ENCODE measurements around the gene MYL3. TPM values are rescaled to one million over a fixed set of nuclear protein-coding genes. Genes with fewer than 3 reads are reported as not detected.
"Not testable (repeated sequence)": the region's sequence is repeated elsewhere in the genome, so short reads cannot be mapped to it uniquely, and the experiment has no call there.

MYL3 gene
- total RNA-seq: not detected

DNA sequence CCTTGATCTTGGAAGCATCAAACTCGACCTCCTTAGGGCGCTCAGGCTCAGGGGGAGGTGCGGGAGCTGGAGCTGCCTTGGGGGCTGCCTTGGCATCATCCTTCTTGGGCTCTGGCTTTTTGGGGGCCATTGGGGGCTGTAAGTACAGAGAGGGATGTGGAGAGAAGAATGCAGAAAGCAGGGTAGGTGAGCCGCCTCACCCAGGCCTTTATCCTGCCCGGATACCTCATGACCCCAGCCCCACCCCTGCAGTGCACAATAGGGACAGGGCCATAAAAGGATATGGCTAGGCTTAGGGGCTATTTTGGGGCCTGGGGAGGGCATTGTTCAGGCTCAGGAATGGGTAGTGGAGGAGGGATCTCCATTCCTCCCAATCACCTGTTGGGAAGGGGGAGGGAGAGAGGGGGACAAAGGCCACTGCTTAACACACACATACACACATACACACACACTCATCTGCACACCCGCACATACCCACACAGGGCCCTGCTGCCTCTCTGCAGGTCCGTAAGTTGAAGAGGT, at the start of gene MYL3:
Gene MYL3 (minus strand): TSS at position 184 of the 522 bp plus-strand sequence. CDS start 54 bp downstream, at position 130.
- ATAC-seq (no peak), DNase-seq (ENCODE audit: low spot score in 2 of 2) (no peak)
- H3K27ac Mint-ChIP-seq: no peak within 1 kb of the TSS
- no peaks in the 10 kb centered on the region for H3K9me3 Mint-ChIP-seq
- H3K36me3 Mint-ChIP-seq: no peaks in the 10 kb centered on the region

DNA sequence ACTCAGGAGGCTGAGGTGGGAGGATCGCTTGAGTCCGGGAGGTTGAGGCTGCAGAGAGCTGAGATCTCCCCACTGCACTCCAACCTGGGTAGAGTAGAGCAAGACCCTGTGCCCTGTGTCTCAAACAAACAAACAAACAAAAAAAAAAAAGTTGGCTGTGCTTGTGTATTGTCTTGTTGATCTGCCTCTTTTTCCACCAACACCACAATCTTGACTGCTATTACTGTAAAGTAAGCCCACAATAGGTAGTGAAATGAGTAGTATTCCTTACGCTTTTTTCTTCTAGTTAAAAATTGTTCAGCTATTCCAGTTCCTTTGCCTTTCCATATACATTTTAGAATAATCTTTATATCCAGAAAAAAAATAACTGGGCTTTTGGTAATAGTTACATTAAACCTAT, 49.7 kb upstream of the MYL3 start:
- Mint-ChIP-seq H3K9me3 (no peaks in the 10 kb centered on the region), H3K36me3 (peaks cover 3 to 12% of the 10 kb centered on the region in 2 donors), H3K27ac (peak overlapping the region in 1 of 2 donors; percentile 55)
- DNase-seq (ENCODE audit: low spot score in 2 of 2): no peak
- peak in 1 of 2 donors; percentile 58 for ATAC-seq

- H3K36me3 Mint-ChIP-seq, H3K27ac Mint-ChIP-seq: not testable (repeated sequence)
Measured at GRCh38 chr3:46910914-46911313, 47.7 kb upstream of the MYL3 start.

GRCh38 chr3:46910166-46910760, 47.0 kb upstream of the MYL3 start:
- no peak overlapping the region for H3K27ac Mint-ChIP-seq
- ATAC-seq (no peak), DNase-seq (ENCODE audit: low spot score in 2 of 2) (no peak)
- H3K9me3 Mint-ChIP-seq: no peaks in the 10 kb centered on the region
- no peaks in the 10 kb centered on the region for H3K36me3 Mint-ChIP-seq

More at GRCh38 chr3:46910914-46911313, 47.7 kb upstream of the MYL3 start:
- DNase-seq (ENCODE audit: low spot score in 2 of 2); H3K9me3 Mint-ChIP-seq; ATAC-seq: not testable (repeated sequence)

DNA sequence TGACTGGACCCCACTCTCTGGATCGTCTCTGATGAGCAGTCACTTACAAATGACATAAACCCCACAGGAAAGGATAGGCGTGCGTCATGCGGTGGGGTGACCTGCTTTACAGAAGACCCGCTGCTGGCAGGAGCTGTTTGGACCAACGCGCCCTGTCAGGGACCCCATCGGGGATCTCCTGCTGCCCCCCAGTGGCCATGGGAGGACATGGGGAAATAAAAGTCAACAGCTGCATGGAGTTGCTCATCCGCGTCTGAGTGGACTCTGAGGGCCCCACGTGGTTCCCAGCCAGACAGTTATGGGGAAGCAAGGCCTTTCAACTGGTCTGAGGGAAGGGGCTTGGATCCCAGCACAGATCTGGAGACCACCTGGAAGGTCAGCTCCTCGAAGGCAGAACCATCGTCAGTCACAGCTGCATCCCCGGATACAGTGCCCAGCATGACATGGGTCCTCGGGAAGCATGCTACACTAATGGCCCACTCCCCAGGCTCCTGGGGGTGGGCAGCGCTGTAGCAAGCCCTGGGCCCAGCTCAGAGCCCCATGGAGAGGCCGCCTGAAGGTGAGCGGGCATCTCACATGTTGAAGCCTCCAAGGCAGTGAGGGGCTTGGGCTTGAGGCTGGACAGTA, 46.4 kb upstream of the MYL3 start:
- Mint-ChIP-seq H3K36me3 (no peaks in the 10 kb centered on the region), H3K27ac (no peak overlapping the region), H3K9me3 (no peaks in the 10 kb centered on the region)
- peak; percentile 72 to 82 for DNase-seq (ENCODE audit: low spot score in 2 of 2)
- peak; percentile 72 to 89 for ATAC-seq

DNA sequence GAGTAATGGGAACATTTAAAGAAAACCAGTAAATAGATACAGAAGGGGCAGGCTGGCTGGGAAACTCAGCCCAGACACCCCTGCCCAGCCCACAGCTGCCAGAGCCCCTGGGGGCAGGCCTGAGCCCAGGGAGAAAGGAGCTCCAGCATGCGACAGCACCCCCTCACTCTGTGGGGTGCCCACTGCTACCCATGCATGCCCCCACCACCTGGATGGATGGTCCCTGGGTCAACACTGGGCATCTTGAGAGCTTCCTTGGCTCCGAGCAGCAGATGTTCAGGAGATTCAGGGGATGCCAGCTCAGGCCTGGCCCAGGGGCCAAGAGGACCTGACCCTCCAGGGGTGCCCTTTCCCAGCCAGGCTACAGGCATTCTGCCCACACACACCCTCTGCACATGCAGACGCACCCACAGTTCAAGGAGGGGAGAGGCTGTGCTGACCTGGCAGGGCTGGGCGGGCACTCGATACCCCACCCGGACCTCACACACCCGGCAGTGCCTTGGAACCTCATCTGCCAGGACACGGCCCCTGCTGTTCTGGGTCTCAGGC, 45.8 kb upstream of the MYL3 start:
- ATAC-seq (peak in 1 of 2 donors; percentile 3), DNase-seq (ENCODE audit: low spot score in 2 of 2) (no peak)
- Mint-ChIP-seq H3K9me3 (no peaks in the 10 kb centered on the region), H3K36me3 (no peaks in the 10 kb centered on the region), H3K27ac (no peak overlapping the region)

- no peak for ATAC-seq
- Mint-ChIP-seq H3K9me3 (no peaks in the 10 kb centered on the region), H3K36me3 (no peaks in the 10 kb centered on the region), H3K27ac (no peak overlapping the region)
- no peak for DNase-seq (ENCODE audit: low spot score in 2 of 2)
Measured at GRCh38 chr3:46908294-46908985, 45.2 kb upstream of the MYL3 start.

GRCh38 chr3:46907960-46908293, 44.7 kb upstream of the MYL3 start:
- DNase-seq (ENCODE audit: low spot score in 2 of 2) (no peak), ATAC-seq (no peak)
- no peaks in the 10 kb centered on the region for H3K36me3 Mint-ChIP-seq
- H3K9me3 Mint-ChIP-seq: no peaks in the 10 kb centered on the region
- no peak overlapping the region for H3K27ac Mint-ChIP-seq

GRCh38 chr3:46907271-46907670, 44.0 kb upstream of the MYL3 start:
- no peaks in the 10 kb centered on the region for H3K36me3 Mint-ChIP-seq
- no peak overlapping the region for H3K27ac Mint-ChIP-seq
- ATAC-seq: no peak
- DNase-seq (ENCODE audit: low spot score in 2 of 2): no peak
- no peaks in the 10 kb centered on the region for H3K9me3 Mint-ChIP-seq

GRCh38 chr3:46906471-46907058, 43.3 kb upstream of the MYL3 start:
- Mint-ChIP-seq H3K36me3 (no peaks in the 10 kb centered on the region), H3K9me3 (no peaks in the 10 kb centered on the region), H3K27ac (no peak overlapping the region)
- DNase-seq (ENCODE audit: low spot score in 2 of 2) (no peak), ATAC-seq (no peak)

GRCh38 chr3:46905661-46906451, 42.6 kb upstream of the MYL3 start:
- no peak for ATAC-seq
- Mint-ChIP-seq H3K9me3 (no peaks in the 10 kb centered on the region), H3K27ac (no peak overlapping the region), H3K36me3 (no peaks in the 10 kb centered on the region)
- no peak for DNase-seq (ENCODE audit: low spot score in 2 of 2)

GRCh38 chr3:46905213-46905560, 41.9 kb upstream of the MYL3 start:
- ATAC-seq: no peak
- H3K36me3 Mint-ChIP-seq: no peaks in the 10 kb centered on the region
- H3K9me3 Mint-ChIP-seq: no peaks in the 10 kb centered on the region
- no peak overlapping the region for H3K27ac Mint-ChIP-seq
- no peak for DNase-seq (ENCODE audit: low spot score in 2 of 2)

DNA sequence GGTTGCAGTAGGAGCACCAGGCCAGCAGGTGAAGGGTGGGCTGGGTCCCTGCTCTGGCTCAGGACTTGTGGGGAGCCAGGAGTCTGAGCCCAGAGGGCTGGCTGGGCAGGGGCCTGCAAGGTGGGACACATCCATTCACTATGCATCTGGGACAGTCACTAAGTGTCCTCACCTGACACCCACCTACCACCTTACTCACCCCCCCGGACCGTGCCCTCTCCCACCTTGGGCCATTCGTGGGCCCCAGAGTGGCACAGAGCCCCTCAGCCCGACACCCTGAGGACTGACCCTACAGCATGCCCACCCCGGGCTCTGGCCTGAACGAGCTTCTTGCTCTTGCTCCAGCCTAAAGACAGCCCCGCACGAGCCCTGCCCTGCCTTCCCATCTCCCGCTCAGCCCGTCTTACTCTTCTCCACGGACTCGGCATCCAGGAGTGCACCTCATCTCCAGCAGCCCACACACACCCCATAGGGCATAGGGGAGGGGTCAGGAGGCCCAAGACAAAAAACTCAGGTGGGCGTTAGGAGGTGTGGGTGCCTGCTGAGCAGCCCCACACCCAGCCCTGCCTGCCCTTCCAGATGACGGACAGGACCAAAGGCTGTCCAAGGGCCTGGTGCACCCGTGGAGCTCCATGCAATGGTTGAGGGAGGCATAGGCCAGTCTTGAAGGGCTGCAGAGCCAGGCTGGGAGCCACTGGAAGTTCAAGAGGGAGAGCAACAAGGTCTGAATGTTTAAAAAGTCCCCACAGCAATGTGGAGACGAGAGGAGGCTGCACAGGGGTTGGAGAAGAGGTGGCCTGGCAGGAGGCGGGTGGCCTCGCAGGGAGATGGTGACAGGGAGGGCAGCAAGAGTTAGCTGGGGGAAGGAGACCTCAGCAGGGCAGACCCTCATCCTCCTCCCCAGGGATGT, 41.3 kb upstream of the MYL3 start:
- no peaks in the 10 kb centered on the region for H3K36me3 Mint-ChIP-seq
- DNase-seq (ENCODE audit: low spot score in 2 of 2) (no peak), ATAC-seq (no peak)
- no peaks in the 10 kb centered on the region for H3K9me3 Mint-ChIP-seq
- H3K27ac Mint-ChIP-seq: no peak overlapping the region

GRCh38 chr3:46903341-46904302, 40.4 kb upstream of the MYL3 start:
- ATAC-seq: peak in 1 of 2 donors; percentile 41
- H3K9me3 Mint-ChIP-seq: no peaks in the 10 kb centered on the region
- DNase-seq (ENCODE audit: low spot score in 2 of 2): no peak
- peak overlapping the region in 1 of 2 donors; percentile 70 for H3K27ac Mint-ChIP-seq
- no peaks in the 10 kb centered on the region for H3K36me3 Mint-ChIP-seq
